ENCODE measurements around the gene MAB21L3. TPM values are rescaled to one million over a fixed set of nuclear protein-coding genes. Genes with fewer than 3 reads are reported as not detected.

MAB21L3 gene
- total and polyA plus RNA-seq, 2 donors (not counting 3 experiments of a cell fraction or from before 2014, with no cell fraction given): not detected

DNA sequence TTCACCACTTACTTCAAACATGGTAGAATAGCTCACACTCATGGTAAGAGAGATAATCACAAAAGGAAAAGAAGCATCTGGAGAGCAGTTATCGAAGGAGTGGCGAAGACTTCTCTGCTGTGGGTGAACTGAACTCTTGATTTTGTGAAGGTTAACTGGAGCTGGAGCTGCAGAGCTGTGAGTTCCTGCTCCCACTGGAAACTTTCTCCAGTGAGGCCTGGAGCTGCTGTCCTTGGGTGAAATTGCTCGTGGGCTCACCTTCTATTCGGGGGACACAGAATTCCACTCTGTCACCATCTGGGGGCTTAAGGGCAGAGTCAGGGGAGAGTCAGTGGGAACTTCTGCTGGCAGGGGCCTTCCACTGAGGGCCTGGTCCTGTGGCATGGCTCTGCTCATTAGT is 45.9 kb downstream of the MAB21L3 start:
- ChIA-PET CTCF (interaction anchor here (1.3 to 2.0 kb wide), 3 partner anchors 12 to 328 kb away, joined by 3 to 8 read pairs (median 4); no protein-coding TSS in a partner anchor), POLR2A (no interaction called here)
- Histone ChIP-seq H3K9me3 (replicated peaks; ENCODE audit: control insufficient read depth, insufficient read depth, low read length) (no peaks in the 10 kb centered on the region), H3K27me3 (ENCODE audit: control insufficient read depth in 2 of 2, insufficient read depth in 2 of 2, low read length in 2 of 2) (peaks cover 16% of the 10 kb centered on the region in 2 experiments), H3K4me3 (replicated peaks in 1 of 3; ENCODE audit: insufficient read depth in 1 of 3, low read depth in 1 of 3, low read length in 3 of 3) (no peak overlapping the region), H3K79me2 (ENCODE audit: control insufficient read depth, insufficient read depth, low read length) (no peaks in the 10 kb centered on the region), H3K4me2 (ENCODE audit: insufficient read depth, low read length) (no peak overlapping the region), H2AFZ (ENCODE audit: low read depth, low read length) (no peak overlapping the region), H3K9me1 (replicated peaks; ENCODE audit: control insufficient read depth, extremely low read depth, insufficient read depth, low read length) (no peaks in the 10 kb centered on the region), H4K20me1 (replicated peaks; ENCODE audit: control insufficient read depth, extremely low read depth, insufficient read depth, low read length) (no peaks in the 10 kb centered on the region), H3K27ac (ENCODE audit: insufficient read depth, low read depth, low read length) (no peak overlapping the region), H3K9ac (replicated peaks; ENCODE audit: extremely low read depth, insufficient read depth, low read length) (no peak overlapping the region), H3K4me1 (ENCODE audit: control insufficient read depth, extremely low read depth, insufficient read depth, low read length) (peaks cover 4% of the 10 kb centered on the region), H3K36me3 (ENCODE audit: control insufficient read depth in 2 of 2, extremely low read depth in 1 of 2, insufficient read depth in 2 of 2, low read length in 2 of 2) (no peaks in the 10 kb centered on the region)
- BruUV-seq (replicated peaks): no TSS peak
- TF ChIP-seq EZH2 (IDR thresholded peaks at IDR 0.05; ENCODE audit: borderline replicate concordance, low read depth, low read length, severe bottlenecking): no peak
- no peak for TF ChIP-seq GATA2 (IDR thresholded peaks at IDR 0.05; ENCODE audit: insufficient read depth, insufficient read length, low read depth, low read length)
- no peak for TF ChIP-seq MYC (IDR thresholded peaks at IDR 0.05; ENCODE audit: low read depth, low read length)
- TF ChIP-seq CTCF (IDR thresholded peaks at IDR 0.05; ENCODE audit: extremely low read depth in 1 of 2, insufficient read depth in 1 of 2, low read depth in 1 of 2, low read length in 2 of 2): no peak
- TF ChIP-seq POLR2A (IDR thresholded peaks at IDR 0.05; ENCODE audit: low read depth, low read length): no peak
- TF ChIP-seq POLR2AphosphoS5 (IDR thresholded peaks at IDR 0.05; ENCODE audit: insufficient read depth, low read depth, low read length): no peak
- no peak for TF ChIP-seq FOS (IDR thresholded peaks at IDR 0.05; ENCODE audit: borderline replicate concordance, insufficient read depth, low read length)
- no peak for TF ChIP-seq JUN (IDR thresholded peaks at IDR 0.05; ENCODE audit: borderline replicate concordance, insufficient read depth, insufficient read length, low read depth)
- TF ChIP-seq MAX (IDR thresholded peaks at IDR 0.05; ENCODE audit: insufficient read depth, insufficient read length): no peak
- DNase-seq (ENCODE audit: low read depth, low spot score): no peak
- FAIRE-seq: no peak
- intact Hi-C loops (cut with micrococcal nuclease) (no loop called here), dilution Hi-C loops (cut with MboI; ENCODE audit: extremely low pct_ligation_motif_present, low sequenced_read_pairs) (no loop called here)

Data from endothelial cell of umbilical vein (primary cell).